NCI-H774 (cell line): ENCODE results near the gene PALS2.

ENCODE experiments used
- DNase-seq: peaks from one replicate; lab custom pipeline; 2025; lab: John Stamatoyannopoulos, UW

The PALS2 gene

GRCh38 chr7:24572997-24573553 lies at the start of gene PALS2:
Gene PALS2, plus strand, starts transcription at chr7:24573452. Its CDS starts 50,216 bp downstream, at chr7:24623668.
- peak; percentile 79 for DNase-seq

GRCh38 chr7:24531255-24531654 lies 42.0 kb upstream of the PALS2 start:
- no peak for DNase-seq

- DNase-seq = no peak
Measured at GRCh38 chr7:24536682-24537081, 36.6 kb upstream of the PALS2 start.

GRCh38 chr7:24540956-24541355 lies 32.3 kb upstream of the PALS2 start:
- DNase-seq = no peak

- no peak for DNase-seq
Measured at GRCh38 chr7:24545215-24545614, 28.0 kb upstream of the PALS2 start.

GRCh38 chr7:24548390-24548789 lies 24.9 kb upstream of the PALS2 start:
- DNase-seq = no peak

- no peak for DNase-seq
Measured at GRCh38 chr7:24549991-24550390, 23.3 kb upstream of the PALS2 start.

GRCh38 chr7:24555184-24555583 lies 18.1 kb upstream of the PALS2 start:
- DNase-seq = no peak

GRCh38 chr7:24555719-24556118 lies 17.5 kb upstream of the PALS2 start:
- DNase-seq = no peak

- no peak for DNase-seq
Measured at GRCh38 chr7:24560772-24561171, 12.5 kb upstream of the PALS2 start.

GRCh38 chr7:24566274-24566673 lies 7.0 kb upstream of the PALS2 start:
- no peak for DNase-seq

- DNase-seq = no peak
Measured at GRCh38 chr7:24570983-24571382, 2.3 kb upstream of the PALS2 start.

- DNase-seq = no peak
Measured at GRCh38 chr7:24572016-24572392, 1.2 kb upstream of the PALS2 start.

- DNase-seq = no peak
Measured at GRCh38 chr7:24572393-24572996, 757 bp upstream of the PALS2 start.

- DNase-seq = peak; percentile 62
Measured at GRCh38 chr7:24573554-24574338, 494 bp downstream of the PALS2 start.

- no peak for DNase-seq
Measured at GRCh38 chr7:24574386-24574785, 1.1 kb downstream of the PALS2 start.

- DNase-seq = no peak
Measured at GRCh38 chr7:24574950-24575349, 1.7 kb downstream of the PALS2 start.

GRCh38 chr7:24576171-24577025 lies 3.1 kb downstream of the PALS2 start:
- no peak for DNase-seq

GRCh38 chr7:24578052-24578451 lies 4.8 kb downstream of the PALS2 start:
- DNase-seq = no peak

GRCh38 chr7:24580283-24580946 lies 7.2 kb downstream of the PALS2 start:
- no peak for DNase-seq

- DNase-seq = no peak
Measured at GRCh38 chr7:24582166-24582565, 8.9 kb downstream of the PALS2 start.

- DNase-seq = no peak
Measured at GRCh38 chr7:24587853-24588252, 14.6 kb downstream of the PALS2 start.
